ENCODE results near the gene EXD3.

GRCh38 chr9:137375321-137376058 is 47.5 kb downstream of the EXD3 start:
- no peak for TF ChIP-seq CTCF (conservative IDR thresholded peaks at IDR 0.05; ENCODE audit: low read length)
- TF ChIP-seq EZH2phosphoT487 (IDR thresholded peaks at IDR 0.05; ENCODE audit: borderline replicate concordance, low read depth, low read length), result no peak
